Liver (tissue), 3 donors: ENCODE data around the gene TSPAN17.

Source experiments
- ATF3 ChIP-seq: IDR thresholded peaks from 2 replicates; pipeline ENCODE4 v1.6.1; 2016; ENCODE audit warnings: antibody characterized with exemption
- CTCF ChIP-seq: fragments of 150-350 bp; IDR thresholded peaks from 2 replicates; pipeline ENCODE4 v1.5.1; 2017; ENCODE audit warnings: improper control_type of control experiment, low read depth, low read length; ENCODE audit not compliant: missing input control
- EGR1 ChIP-seq, 2 donors: IDR thresholded peaks; 2 replicates each; pipeline ENCODE4 v1.6.1; 2016 to 2018; ENCODE audit warnings: antibody characterized with exemption in 2 of 2, low read depth in 2 of 2
- FOXA2 ChIP-seq: IDR thresholded peaks from 2 replicates; pipeline ENCODE4 v1.6.1; 2016; ENCODE audit warnings: antibody characterized with exemption
- MAX ChIP-seq: IDR thresholded peaks from 2 replicates; pipeline ENCODE4 v1.6.1; 2016; ENCODE audit warnings: antibody characterized with exemption
- RAD21 ChIP-seq, 2 donors: IDR thresholded peaks; 2 replicates each; pipeline ENCODE4 v1.6.1; 2016; ENCODE audit warnings: antibody characterized with exemption in 2 of 2, mild to moderate bottlenecking in 2 of 2
- RXRA ChIP-seq, 2 donors: IDR thresholded peaks; 2 replicates each; pipeline ENCODE4 v1.6.1; 2017 to 2018; ENCODE audit warnings: antibody characterized with exemption in 2 of 2, mild to moderate bottlenecking in 1 of 2
- TAF1 ChIP-seq: conservative IDR thresholded peaks from 2 replicates; pipeline ENCODE4 v1.6.1; 2016; ENCODE audit warnings: antibody characterized with exemption, mild to moderate bottlenecking
- YY1 ChIP-seq: IDR thresholded peaks from 2 replicates; pipeline ENCODE4 v1.6.1; 2016; ENCODE audit warnings: antibody characterized with exemption, mild to moderate bottlenecking
- ZBTB33 ChIP-seq: IDR thresholded peaks from 2 replicates; pipeline ENCODE4 v1.6.1; 2016; ENCODE audit warnings: antibody characterized with exemption
- donor health status: healthy.
- donor health status: healthy.

GRCh38 chr5:176644878-176645670 is 2.2 kb upstream of the TSPAN17 start:
- no peak for TF ChIP-seq FOXA2
- TF ChIP-seq CTCF = no peak
- TF ChIP-seq MAX = no peak
- TF ChIP-seq EGR1 (IDR thresholded peaks at IDR 0.05; ENCODE audit: low read depth in 2 of 2) = no peak
- no peak for TF ChIP-seq TAF1
- no peak for TF ChIP-seq YY1
- TF ChIP-seq ATF3 = no peak
- TF ChIP-seq ZBTB33 = no peak
- no peak for TF ChIP-seq RAD21 (IDR thresholded peaks at IDR 0.05)
- TF ChIP-seq RXRA (IDR thresholded peaks at IDR 0.05) = no peak
